Adrenal gland (tissue), 5 donors: Measurements from ENCODE around the gene CCDC201.

Experiments
- POLR2A ChIP-seq, 2 donors: fragments of 450-650 bp; IDR thresholded peaks; one replicate each; pipeline ENCODE4 v1.6.1; 2017; ENCODE audit warnings: antibody characterized with exemption in 2 of 2, mild to moderate bottlenecking in 2 of 2, moderate library complexity in 1 of 2
- TF ChIP-seq, protein P1 (sequence below), 6 experiments: fragments of 450-650 bp in 4 of 6; fragments of 200-600 bp in 2 of 6; sonication (generic) in 1 of 6; IDR thresholded peaks; 1 replicate in 5 of 6; 2 replicates in 1 of 6; pipeline versions ENCODE4 v1.5.1 to v1.8.0; 2016 to 2021; ENCODE audit warnings: antibody characterized with exemption in 6 of 6, mild to moderate bottlenecking in 2 of 6, moderate library complexity in 1 of 6
- donor health status: DM: no; HTN: no; CAD: no.

DNA sequence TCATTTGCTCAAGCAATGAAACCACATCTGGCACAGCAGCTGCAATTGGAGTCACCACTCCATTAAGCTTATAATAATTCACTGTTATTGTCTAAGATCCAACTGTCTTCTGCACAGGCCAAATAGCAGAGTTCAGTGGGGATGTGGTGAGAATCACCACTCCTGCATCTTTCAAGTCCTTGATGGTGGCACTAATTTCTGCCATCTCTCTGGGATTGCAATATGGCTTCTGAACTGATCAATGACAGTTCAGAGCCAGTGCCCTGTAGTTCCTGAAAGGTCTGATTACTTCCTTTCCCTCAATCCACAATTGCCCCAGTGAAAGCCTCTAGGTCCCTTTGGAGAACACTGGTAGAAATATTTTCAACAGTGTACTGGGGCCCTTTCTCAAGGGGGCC, 21.8 kb upstream of the CCDC201 start:
- TF ChIP-seq, protein P1, sequence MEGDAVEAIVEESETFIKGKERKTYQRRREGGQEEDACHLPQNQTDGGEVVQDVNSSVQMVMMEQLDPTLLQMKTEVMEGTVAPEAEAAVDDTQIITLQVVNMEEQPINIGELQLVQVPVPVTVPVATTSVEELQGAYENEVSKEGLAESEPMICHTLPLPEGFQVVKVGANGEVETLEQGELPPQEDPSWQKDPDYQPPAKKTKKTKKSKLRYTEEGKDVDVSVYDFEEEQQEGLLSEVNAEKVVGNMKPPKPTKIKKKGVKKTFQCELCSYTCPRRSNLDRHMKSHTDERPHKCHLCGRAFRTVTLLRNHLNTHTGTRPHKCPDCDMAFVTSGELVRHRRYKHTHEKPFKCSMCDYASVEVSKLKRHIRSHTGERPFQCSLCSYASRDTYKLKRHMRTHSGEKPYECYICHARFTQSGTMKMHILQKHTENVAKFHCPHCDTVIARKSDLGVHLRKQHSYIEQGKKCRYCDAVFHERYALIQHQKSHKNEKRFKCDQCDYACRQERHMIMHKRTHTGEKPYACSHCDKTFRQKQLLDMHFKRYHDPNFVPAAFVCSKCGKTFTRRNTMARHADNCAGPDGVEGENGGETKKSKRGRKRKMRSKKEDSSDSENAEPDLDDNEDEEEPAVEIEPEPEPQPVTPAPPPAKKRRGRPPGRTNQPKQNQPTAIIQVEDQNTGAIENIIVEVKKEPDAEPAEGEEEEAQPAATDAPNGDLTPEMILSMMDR (IDR thresholded peaks at IDR 0.05): no peak
- TF ChIP-seq POLR2A (IDR thresholded peaks at IDR 0.05): no peak
